Measurements from ENCODE around the gene TNIK.

The TNIK gene

DNA sequence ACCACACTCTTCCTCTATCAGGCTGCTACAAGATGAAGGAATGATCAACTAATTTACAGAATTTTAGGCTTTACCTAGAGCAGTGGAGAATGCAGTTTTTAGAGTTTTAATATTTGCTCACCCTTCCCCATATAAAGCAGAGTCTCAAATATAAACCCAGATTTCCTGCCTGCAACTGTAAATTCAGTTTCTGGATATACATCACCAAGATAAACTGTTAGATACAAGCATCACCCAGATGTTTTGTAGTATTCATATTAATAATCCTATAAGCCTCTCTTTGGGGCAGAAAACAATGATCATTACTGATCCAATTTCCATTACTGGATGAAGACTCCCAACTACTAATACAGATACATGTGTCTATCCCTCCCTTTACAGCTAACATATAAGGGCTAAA, 205.9 kb downstream of the TNIK start:
- Histone ChIP-seq H3K9ac (ENCODE audit: low read length) (no peak overlapping the region), H3K27ac (ENCODE audit: low read depth, low read length, poor library complexity, severe bottlenecking) (no peak overlapping the region), H3K9me3 (ENCODE audit: low read length) (no peaks in the 10 kb centered on the region), H3K9me2 (ENCODE audit: low read depth, low read length) (no peaks in the 10 kb centered on the region), H3K36me3 (ENCODE audit: insufficient read depth, low read length) (no peaks in the 10 kb centered on the region), H3K4me2 (ENCODE audit: low read length) (no peak overlapping the region), H3F3A (ENCODE audit: insufficient read depth, low read length) (no peaks in the 10 kb centered on the region), H3K4me3 (ENCODE audit: low read depth, low read length, poor library complexity, severe bottlenecking) (no peak overlapping the region), H3K79me2 (ENCODE audit: insufficient read depth, low read length) (no peaks in the 10 kb centered on the region), H4K20me1 (ENCODE audit: insufficient read depth, low read length) (no peaks in the 10 kb centered on the region), H3K4me1 (ENCODE audit: insufficient read depth, low read length, severe bottlenecking) (no peaks in the 10 kb centered on the region), H3K27me3 (ENCODE audit: insufficient read depth, low read length) (no peaks in the 10 kb centered on the region), H2AFZ (ENCODE audit: low read length) (no peak overlapping the region)
- TF ChIP-seq, protein P1, sequence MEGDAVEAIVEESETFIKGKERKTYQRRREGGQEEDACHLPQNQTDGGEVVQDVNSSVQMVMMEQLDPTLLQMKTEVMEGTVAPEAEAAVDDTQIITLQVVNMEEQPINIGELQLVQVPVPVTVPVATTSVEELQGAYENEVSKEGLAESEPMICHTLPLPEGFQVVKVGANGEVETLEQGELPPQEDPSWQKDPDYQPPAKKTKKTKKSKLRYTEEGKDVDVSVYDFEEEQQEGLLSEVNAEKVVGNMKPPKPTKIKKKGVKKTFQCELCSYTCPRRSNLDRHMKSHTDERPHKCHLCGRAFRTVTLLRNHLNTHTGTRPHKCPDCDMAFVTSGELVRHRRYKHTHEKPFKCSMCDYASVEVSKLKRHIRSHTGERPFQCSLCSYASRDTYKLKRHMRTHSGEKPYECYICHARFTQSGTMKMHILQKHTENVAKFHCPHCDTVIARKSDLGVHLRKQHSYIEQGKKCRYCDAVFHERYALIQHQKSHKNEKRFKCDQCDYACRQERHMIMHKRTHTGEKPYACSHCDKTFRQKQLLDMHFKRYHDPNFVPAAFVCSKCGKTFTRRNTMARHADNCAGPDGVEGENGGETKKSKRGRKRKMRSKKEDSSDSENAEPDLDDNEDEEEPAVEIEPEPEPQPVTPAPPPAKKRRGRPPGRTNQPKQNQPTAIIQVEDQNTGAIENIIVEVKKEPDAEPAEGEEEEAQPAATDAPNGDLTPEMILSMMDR (IDR thresholded peaks at IDR 0.05; ENCODE audit: low read length), result no peak
- no peak for TF ChIP-seq EZH2 (IDR thresholded peaks at IDR 0.05; ENCODE audit: borderline replicate concordance, low read length)

DNA sequence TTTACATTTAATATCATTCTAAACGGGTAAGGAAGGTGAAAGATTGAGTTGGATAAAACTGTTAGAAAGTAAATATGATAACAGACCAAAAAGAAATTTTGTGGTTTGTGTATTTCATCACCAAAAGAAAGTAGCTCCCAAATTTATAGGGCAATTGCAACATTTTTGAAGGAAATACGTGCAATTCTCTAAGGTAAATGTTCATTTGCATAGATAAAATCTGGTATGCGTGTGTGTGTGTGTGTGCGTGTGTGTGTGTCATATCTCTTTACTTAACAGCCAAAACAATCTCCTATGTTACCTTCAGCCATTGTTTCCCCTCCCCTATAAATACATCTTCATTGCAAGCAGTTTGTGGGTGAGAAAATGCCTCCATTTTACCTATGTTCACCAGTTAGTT, 208.4 kb downstream of the TNIK start:
- H2AFZ ChIP-seq (ENCODE audit: low read length), result no peak overlapping the region
- H4K20me1 ChIP-seq (ENCODE audit: insufficient read depth, low read length), result no peaks in the 10 kb centered on the region
- TF ChIP-seq, protein P1 (IDR thresholded peaks at IDR 0.05; ENCODE audit: low read length), result no peak
- TF ChIP-seq EZH2 (IDR thresholded peaks at IDR 0.05; ENCODE audit: borderline replicate concordance, low read length), result no peak
- no peaks in the 10 kb centered on the region for H3K27me3 ChIP-seq (ENCODE audit: insufficient read depth, low read length)
- H3K27ac ChIP-seq (ENCODE audit: low read depth, low read length, poor library complexity, severe bottlenecking), result no peak overlapping the region
- no peak overlapping the region for H3K4me2 ChIP-seq (ENCODE audit: low read length)
- H3K36me3 ChIP-seq (ENCODE audit: insufficient read depth, low read length), result no peaks in the 10 kb centered on the region
- no peak overlapping the region for H3K9ac ChIP-seq (ENCODE audit: low read length)
- H3K9me3 ChIP-seq (ENCODE audit: low read length), result no peaks in the 10 kb centered on the region
- H3K9me2 ChIP-seq (ENCODE audit: low read depth, low read length), result no peaks in the 10 kb centered on the region
- H3K4me3 ChIP-seq (ENCODE audit: low read depth, low read length, poor library complexity, severe bottlenecking), result no peak overlapping the region
- no peaks in the 10 kb centered on the region for H3K4me1 ChIP-seq (ENCODE audit: insufficient read depth, low read length, severe bottlenecking)
- no peaks in the 10 kb centered on the region for H3K79me2 ChIP-seq (ENCODE audit: insufficient read depth, low read length)
- no peaks in the 10 kb centered on the region for H3F3A ChIP-seq (ENCODE audit: insufficient read depth, low read length)

GRCh38 chr3:171250444-171250843, 209.8 kb downstream of the TNIK start:
- no peaks in the 10 kb centered on the region for H3K4me1 ChIP-seq (ENCODE audit: insufficient read depth, low read length, severe bottlenecking)
- H3K4me3 ChIP-seq (ENCODE audit: low read depth, low read length, poor library complexity, severe bottlenecking), result no peak overlapping the region
- no peaks in the 10 kb centered on the region for H3K9me3 ChIP-seq (ENCODE audit: low read length)
- no peak overlapping the region for H3K4me2 ChIP-seq (ENCODE audit: low read length)
- H3K36me3 ChIP-seq (ENCODE audit: insufficient read depth, low read length), result no peaks in the 10 kb centered on the region
- no peaks in the 10 kb centered on the region for H3K79me2 ChIP-seq (ENCODE audit: insufficient read depth, low read length)
- no peaks in the 10 kb centered on the region for H4K20me1 ChIP-seq (ENCODE audit: insufficient read depth, low read length)
- no peaks in the 10 kb centered on the region for H3K27me3 ChIP-seq (ENCODE audit: insufficient read depth, low read length)
- no peaks in the 10 kb centered on the region for H3K9me2 ChIP-seq (ENCODE audit: low read depth, low read length)
- H3F3A ChIP-seq (ENCODE audit: insufficient read depth, low read length), result no peaks in the 10 kb centered on the region
- no peak overlapping the region for H3K27ac ChIP-seq (ENCODE audit: low read depth, low read length, poor library complexity, severe bottlenecking)
- H2AFZ ChIP-seq (ENCODE audit: low read length), result no peak overlapping the region
- TF ChIP-seq, protein P1 (IDR thresholded peaks at IDR 0.05; ENCODE audit: low read length), result no peak
- no peak for TF ChIP-seq EZH2 (IDR thresholded peaks at IDR 0.05; ENCODE audit: borderline replicate concordance, low read length)
- no peak overlapping the region for H3K9ac ChIP-seq (ENCODE audit: low read length)

Measured in OCI-LY1 (cell line).